ENCODE measurements around the gene SORCS1. TPM values are rescaled to one million over a fixed set of nuclear protein-coding genes. Genes with fewer than 3 reads are reported as not detected.

Gene SORCS1
- total RNA-seq, 1 experiment from 2014 or later: 1.7 TPM

DNA sequence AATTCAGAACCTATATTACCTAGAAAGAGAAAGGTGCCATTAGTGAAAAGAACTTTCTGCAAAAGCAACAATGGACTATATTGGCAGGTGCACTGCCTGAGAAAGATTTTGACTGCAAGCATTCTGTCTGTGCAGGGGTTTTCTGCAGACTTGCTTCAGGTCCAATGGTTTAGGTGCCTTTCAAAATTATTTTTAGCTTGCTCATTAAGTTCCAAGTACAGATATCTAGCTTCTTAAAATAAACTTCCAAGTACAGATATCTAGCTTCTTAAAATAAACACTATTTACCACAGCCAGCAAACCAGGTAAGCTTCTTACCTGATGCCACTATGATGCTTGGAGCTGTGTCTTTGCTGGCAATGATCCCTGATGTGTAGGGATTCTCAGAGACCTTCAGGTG is 485.2 kb downstream of the SORCS1 start:
- no peak overlapping the region for H3K9ac ChIP-seq (ENCODE audit: extremely low read depth, insufficient read length, low read length)
- H3K23ac ChIP-seq (ENCODE audit: insufficient read length, low read depth, low read length): no peak overlapping the region
- H3T11ph ChIP-seq (ENCODE audit: low read length): no peak overlapping the region
- H3K36me3 Mint-ChIP-seq (ENCODE audit: insufficient read depth in 1 of 3, low read depth in 3 of 3): peaks cover 0 to 2% (median 0%) of the 10 kb centered on the region in 3 experiments; a peak in 3 of 7 replicates
- H3K4me1 ChIP-seq (ENCODE audit: insufficient read depth, low read length): no peaks in the 10 kb centered on the region
- DNase-seq: no peak
- H3K23me2 ChIP-seq (ENCODE audit: insufficient read length, low read depth, low read length, poor library complexity, severe bottlenecking): no peaks in the 10 kb centered on the region
- no peak overlapping the region for H4K91ac ChIP-seq (ENCODE audit: insufficient read length, low read depth, low read length)
- H3K27ac Mint-ChIP-seq: no peak overlapping the region
- no peaks in the 10 kb centered on the region for H3K79me1 ChIP-seq (ENCODE audit: insufficient read depth, low read depth, low read length, poor library complexity, severe bottlenecking)
- H4K5ac ChIP-seq (ENCODE audit: insufficient read length, low read depth, low read length): no peak overlapping the region
- no peak overlapping the region for H3K14ac ChIP-seq (ENCODE audit: insufficient read depth, low read length)
- no peaks in the 10 kb centered on the region; the same call in 1 of the 2 replicates for H3K79me2 ChIP-seq (ENCODE audit: insufficient read depth, low read length)
- H2BK5ac ChIP-seq (ENCODE audit: insufficient read length, low read length): no peak overlapping the region
- H2BK12ac ChIP-seq (ENCODE audit: insufficient read length, low read depth, low read length): no peak overlapping the region
- H3K27me3 Mint-ChIP-seq (ENCODE audit: low read depth): no peaks in the 10 kb centered on the region
- H3K27me3 ChIP-seq (ENCODE audit: insufficient read depth, low read length): no peaks in the 10 kb centered on the region
- no peaks in the 10 kb centered on the region for H3K9me3 ChIP-seq (ENCODE audit: control insufficient read depth, low read depth, low read length)
- H2AFZ ChIP-seq (ENCODE audit: low read length): no peak overlapping the region
- no peak overlapping the region for H3K56ac ChIP-seq (ENCODE audit: insufficient read length, low read depth, low read length)
- H3K4me2 ChIP-seq (ENCODE audit: insufficient read depth, insufficient read length, low read length): no peak overlapping the region
- TF ChIP-seq, protein P1, sequence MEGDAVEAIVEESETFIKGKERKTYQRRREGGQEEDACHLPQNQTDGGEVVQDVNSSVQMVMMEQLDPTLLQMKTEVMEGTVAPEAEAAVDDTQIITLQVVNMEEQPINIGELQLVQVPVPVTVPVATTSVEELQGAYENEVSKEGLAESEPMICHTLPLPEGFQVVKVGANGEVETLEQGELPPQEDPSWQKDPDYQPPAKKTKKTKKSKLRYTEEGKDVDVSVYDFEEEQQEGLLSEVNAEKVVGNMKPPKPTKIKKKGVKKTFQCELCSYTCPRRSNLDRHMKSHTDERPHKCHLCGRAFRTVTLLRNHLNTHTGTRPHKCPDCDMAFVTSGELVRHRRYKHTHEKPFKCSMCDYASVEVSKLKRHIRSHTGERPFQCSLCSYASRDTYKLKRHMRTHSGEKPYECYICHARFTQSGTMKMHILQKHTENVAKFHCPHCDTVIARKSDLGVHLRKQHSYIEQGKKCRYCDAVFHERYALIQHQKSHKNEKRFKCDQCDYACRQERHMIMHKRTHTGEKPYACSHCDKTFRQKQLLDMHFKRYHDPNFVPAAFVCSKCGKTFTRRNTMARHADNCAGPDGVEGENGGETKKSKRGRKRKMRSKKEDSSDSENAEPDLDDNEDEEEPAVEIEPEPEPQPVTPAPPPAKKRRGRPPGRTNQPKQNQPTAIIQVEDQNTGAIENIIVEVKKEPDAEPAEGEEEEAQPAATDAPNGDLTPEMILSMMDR (conservative IDR thresholded peaks at IDR 0.05): no peak
- H3K18ac ChIP-seq (ENCODE audit: insufficient read length, low read depth, low read length): no peak overlapping the region
- no peaks in the 10 kb centered on the region for H4K20me1 ChIP-seq (ENCODE audit: control insufficient read depth, insufficient read depth, insufficient read length)
- H3K4me3 Mint-ChIP-seq: no peak overlapping the region
- no peak overlapping the region for H2AK5ac ChIP-seq (ENCODE audit: insufficient read length, low read length)
- H2BK120ac ChIP-seq (ENCODE audit: low read depth, low read length, poor library complexity, severe bottlenecking): no peak overlapping the region
- no peak overlapping the region for H2BK20ac ChIP-seq (ENCODE audit: low read depth, low read length, poor library complexity, severe bottlenecking)
- no peaks in the 10 kb centered on the region for H3K4me1 Mint-ChIP-seq
- no peak overlapping the region for H3K4ac ChIP-seq (ENCODE audit: low read depth, low read length)
- no peak overlapping the region for H4K8ac ChIP-seq (replicated peaks; ENCODE audit: insufficient read length, low read depth, low read length)
- H3K9me3 Mint-ChIP-seq: peaks cover 0 to 5% of the 10 kb centered on the region in 2 experiments; a peak in 2 of 5 replicates
- H3K27ac ChIP-seq (ENCODE audit: insufficient read length, low read depth, low read length): no peak overlapping the region
- no peak overlapping the region for H2BK15ac ChIP-seq (ENCODE audit: low read depth, low read length)

Measured in H9 (cell line).